Posterior vena cava (tissue), 2 donors: ENCODE results near the gene KIF18A. TPM values are rescaled to one million over a fixed set of nuclear protein-coding genes. Genes with fewer than 3 reads are reported as not detected.
A peak's percentile ranks its signal among the peaks of the same experiment; 100 is the strongest.
"Not testable (repeated sequence)": the region's sequence is repeated elsewhere in the genome, so short reads cannot be mapped to it uniquely, and the experiment has no call there.

ENCODE experiments used
- DNase-seq: peaks from one replicate; pipeline ENCODE4 v3.0.0-alpha.2; 2020; ENCODE audit warnings: low spot score
- intact Hi-C, 2 donors: fragments of 100-400 bp; cut with DNase I; formaldehyde crosslinking; loops; one replicate each; pipeline versions ENCODE4 v1.14.1 to v1.14.2; 2022 to 2023
- long read RNA-seq, 2 donors: library from polyadenylated mRNA; unstranded; transcript quantifications; one replicate each; pipeline ENCODE4 v2.0.0, GENCODE V29; 2020 to 2021
- total RNA-seq, 2 donors: library from RNA; stranded (reverse); fragmentation: NEBNext Ultra II Directional; extraction: Animal tissue kit (Norgen Biotek cat#: 25700); gene quantifications; one replicate each; pipeline ENCODE4 v1.2.1, GENCODE V29; 2021
- donor health status: DM: yes; HTN: yes; CAD: no.
- donor health status: DM: yes; HTN: yes; CAD: no.

Gene KIF18A
- total RNA-seq, result 1 to 10 TPM; 1.7 to 4.2 TPM
- long read RNA-seq, donor 1, partial matches to known transcripts, result 1 of 2 reads
- long read RNA-seq, donor 1, other reads (novel, unspliced or antisense), result 1 of 2 reads
- long read RNA-seq, donor 2, partial matches to known transcripts, result 0 of 1 reads
- long read RNA-seq, donor 2, other reads (novel, unspliced or antisense), result 0 of 1 reads

DNA sequence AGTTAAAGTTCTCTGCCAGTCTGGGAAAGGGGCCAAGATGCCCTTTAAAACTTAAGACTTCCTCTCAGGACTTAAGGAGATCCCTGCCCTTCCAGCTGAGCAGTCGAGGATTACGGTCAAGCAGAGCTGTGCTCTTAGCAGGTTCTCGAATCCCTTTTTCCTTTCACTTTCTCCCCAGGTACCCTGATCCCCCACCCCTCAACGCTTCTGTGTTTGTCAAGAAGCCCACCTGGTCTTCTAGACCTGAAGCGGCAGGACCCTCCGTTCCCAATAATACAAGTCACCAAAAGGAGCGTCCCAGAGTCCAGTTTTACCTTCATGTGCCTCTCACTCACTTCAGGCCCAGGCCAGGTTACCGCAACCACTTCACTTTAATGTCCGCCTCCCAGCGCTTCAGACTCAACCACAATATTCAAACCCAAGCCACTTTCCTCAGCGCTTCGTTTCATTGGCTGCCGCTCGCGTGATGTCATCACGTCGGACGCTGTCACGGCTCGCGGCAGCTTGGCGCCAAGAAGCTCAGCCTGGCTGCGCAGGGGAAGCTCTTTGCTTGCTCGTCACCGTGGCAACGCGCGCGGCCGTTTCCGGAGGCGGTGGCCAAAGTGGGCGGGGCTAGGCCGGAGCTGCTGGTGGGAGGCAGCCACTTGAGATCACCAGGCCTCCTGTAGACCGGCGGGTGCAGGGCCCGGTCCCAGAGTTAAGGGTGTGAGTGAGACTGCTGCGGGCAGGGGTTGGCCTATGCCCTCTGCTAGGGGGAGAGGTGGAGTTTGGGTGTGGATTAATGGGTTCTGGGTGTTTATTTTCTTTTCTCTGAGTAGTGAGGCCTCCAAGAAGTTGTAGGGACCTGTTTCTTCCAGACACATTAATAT, at the start of gene KIF18A, which contains the start of gene METTL15:
Gene KIF18A, minus strand, starts transcription at position 407 of the 869 bp plus-strand sequence. CDS start 10,209 bp downstream, outside the sequence.
Gene METTL15, plus strand, starts transcription at position 639 of the 869 bp plus-strand sequence. CDS start 4,947 bp downstream, outside the sequence.
- intact Hi-C loops, result loop anchor here (1.0 to 10.0 kb wide), 2 partner anchors 8 to 403 kb away; partner anchors contain the start of gene BDNF (in 1 of the 2)

GRCh38 chr11:28153586-28153985, 45.6 kb upstream of the KIF18A start:
- DNase-seq, result no peak
- intact Hi-C loops, result no loop called here

More for the DNA sequence above, at the start of gene KIF18A, which contains the start of gene METTL15:
- DNase-seq, result peak; percentile 100

- intact Hi-C loops, result no loop called here
- DNase-seq, result no peak
These were observed 44.8 kb upstream of the KIF18A start for GRCh38 chr11:28152743-28153142.

DNA sequence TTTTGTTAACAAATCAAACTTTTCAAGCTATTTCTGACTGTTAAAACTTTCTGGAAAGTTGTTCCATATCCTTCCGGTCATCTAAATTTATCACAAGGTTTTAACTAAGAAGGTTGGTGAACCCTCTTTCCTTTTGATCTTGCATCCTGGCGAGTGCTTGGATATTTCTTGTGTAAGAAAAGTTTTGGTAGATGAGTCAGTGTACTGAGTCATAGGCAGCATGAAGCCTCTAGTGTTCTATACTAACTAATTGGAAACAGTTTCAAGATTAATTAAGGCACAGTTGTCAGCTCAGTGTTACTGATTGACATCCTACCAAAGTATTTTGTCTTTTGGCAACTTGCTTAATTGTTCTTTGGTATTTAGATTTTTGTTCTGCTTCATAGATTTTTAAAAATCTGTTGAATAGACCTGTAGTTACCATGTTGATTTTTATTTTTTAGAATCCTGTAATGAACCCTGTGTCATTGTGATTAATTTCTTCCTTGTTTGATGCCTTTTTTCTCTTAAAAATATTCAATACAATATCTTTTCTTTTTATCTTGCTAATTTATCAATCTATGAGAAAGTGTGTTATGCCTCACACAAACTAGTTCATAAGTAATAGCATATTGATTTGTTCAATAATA, 38.3 kb upstream of the KIF18A start:
- no peak for DNase-seq
- intact Hi-C loops, result no loop called here

DNA sequence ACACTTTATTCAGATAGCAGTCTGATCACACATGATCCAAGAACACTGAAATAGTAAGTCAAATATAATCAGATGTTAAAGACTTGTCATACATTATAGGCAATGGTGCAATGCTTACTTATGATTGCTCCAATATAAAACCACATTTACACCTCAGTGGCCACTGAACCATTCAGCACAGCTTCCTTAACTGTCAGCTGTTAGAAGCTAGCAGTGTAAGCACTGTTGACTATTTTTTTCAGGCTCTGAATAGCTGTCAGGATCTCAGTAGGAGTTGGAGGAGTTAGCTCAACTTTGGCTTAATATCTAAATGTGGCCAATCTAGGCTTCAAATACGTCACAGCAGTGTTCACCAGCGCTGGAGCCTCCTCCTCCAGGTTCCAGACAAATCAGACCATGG, 36.9 kb upstream of the KIF18A start:
- intact Hi-C loops, result no loop called here
- DNase-seq, result no peak

- intact Hi-C loops, result no loop called here
- no peak for DNase-seq
These were observed 34.8 kb upstream of the KIF18A start for GRCh38 chr11:28142724-28143123.

DNA sequence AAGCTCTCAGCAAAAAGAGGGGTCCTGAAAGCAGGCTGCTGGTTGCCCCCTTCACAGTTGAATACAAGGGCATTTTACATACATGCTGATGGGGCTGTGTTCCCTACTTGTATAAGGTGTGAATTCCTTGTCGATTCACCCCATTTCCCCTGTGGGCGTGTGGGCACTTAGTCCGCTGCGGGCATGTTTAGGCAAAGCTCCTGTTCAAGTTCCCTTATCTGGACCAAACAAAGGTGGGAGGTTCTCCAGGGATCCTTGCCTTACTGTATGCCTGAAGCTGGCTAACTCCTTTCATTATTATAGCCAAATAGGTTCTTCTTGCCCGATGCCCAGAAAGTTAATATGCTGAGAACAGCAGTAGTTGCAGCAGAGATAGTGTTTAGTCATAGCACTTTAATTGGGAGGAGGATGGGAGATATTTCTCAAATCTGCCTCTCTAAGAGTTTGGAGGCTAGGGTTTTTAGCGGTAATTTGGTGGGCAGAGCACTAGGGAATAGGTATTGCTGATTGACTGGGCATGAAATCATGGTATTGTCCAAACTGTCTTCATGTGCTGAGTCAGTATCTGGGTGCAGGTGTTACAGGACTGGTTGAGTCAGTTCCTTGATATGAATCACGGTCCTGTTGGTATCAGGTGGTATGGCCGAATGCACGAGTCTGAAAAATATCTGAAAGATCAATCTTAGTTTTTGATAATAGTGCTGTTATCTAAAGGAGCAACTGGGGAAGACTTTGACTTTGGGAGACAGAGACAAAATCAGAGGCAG, 32.9 kb upstream of the KIF18A start:
- intact Hi-C loops, result no loop called here
- no peak for DNase-seq

DNA sequence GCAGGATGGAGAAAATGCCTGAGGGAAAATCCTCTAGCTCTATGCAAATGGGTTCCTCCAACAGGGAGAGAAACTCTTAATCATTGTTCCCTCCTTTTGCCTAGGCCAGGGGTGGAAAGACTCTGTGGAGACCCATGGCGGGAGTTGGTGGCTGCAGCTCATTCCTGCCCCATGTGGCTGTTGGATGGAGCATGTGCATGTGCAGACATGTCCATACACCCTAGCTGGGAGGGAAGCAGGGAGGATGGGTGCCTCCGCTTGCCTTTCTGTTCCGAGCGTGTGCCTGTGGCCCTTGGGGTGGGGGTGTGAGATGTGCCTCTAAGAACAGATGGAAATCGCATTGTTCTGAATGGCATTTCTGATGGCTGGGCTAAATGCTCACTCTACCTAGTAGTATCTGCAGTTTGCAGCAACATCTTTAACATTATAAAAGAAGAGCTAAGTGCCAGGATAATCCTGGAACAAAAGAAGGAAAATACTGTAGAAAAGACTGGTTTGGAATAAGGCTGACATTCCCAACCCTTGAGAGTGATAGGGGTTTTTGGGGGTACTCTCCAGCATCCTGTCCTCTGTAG, 32.0 kb upstream of the KIF18A start:
- no peak for DNase-seq
- intact Hi-C loops, result no loop called here

- intact Hi-C loops, result no loop called here
- DNase-seq, result no peak
These were observed 29.9 kb upstream of the KIF18A start for GRCh38 chr11:28137832-28138231.

- intact Hi-C loops, result no loop called here
- no peak for DNase-seq
These were observed 29.4 kb upstream of the KIF18A start for GRCh38 chr11:28137366-28137765.

- intact Hi-C loops, DNase-seq: not testable (repeated sequence)
These were observed 28.2 kb upstream of the KIF18A start for GRCh38 chr11:28136157-28136556.

- DNase-seq, result no peak
- intact Hi-C loops, result no loop called here
These were observed 25.2 kb upstream of the KIF18A start for GRCh38 chr11:28133146-28133545.

GRCh38 chr11:28132548-28132947, 24.6 kb upstream of the KIF18A start:
- intact Hi-C loops, result no loop called here
- no peak for DNase-seq

DNA sequence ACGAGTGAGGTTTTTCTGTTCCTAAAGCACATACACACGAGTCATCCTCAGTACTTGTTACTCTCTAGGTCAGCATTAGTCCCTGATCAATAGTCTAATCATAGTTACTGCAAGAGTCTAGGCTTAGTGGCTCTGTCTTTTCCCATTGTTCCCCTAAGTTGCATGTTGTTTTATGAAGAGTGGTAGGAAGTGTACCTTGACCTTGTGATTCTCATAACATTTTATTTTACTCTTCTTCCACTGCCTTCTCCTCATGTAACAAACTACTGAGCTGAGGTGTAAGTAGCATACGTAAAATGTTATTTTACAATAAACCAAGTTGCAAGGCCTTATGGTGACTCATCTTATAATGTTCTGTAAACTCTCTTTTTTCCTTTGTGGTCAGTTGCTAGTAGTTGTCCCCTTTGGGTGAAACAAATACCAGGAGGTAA, 15.2 kb upstream of the KIF18A start:
- intact Hi-C loops, result no loop called here
- DNase-seq, result no peak

- intact Hi-C loops, result no loop called here
- DNase-seq, result no peak
These were observed 9.8 kb upstream of the KIF18A start for GRCh38 chr11:28117712-28118111.

- no peak for DNase-seq
- intact Hi-C loops, result no loop called here
These were observed 6.8 kb upstream of the KIF18A start for GRCh38 chr11:28114731-28115130.

GRCh38 chr11:28114116-28114515, 6.2 kb upstream of the KIF18A start:
- DNase-seq, result no peak
- intact Hi-C loops, result no loop called here

DNA sequence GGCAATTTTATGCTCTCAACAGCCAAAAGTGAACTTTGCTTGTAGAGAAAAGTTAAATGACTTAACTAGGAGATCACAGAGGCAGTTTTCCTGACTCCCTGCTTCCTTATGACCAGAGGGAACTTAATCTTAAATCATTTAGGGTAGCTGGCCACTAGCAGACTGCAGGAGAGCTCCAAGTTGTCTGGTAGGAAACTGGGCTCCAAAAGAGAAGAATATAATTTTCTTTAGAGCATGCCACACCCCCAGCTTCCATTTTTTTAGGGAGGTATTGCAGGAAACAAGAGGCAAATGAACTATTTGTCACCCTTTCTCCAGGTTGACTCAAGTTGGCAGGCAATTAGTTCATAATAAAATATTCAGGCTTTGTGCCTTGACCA, 2.9 kb upstream of the KIF18A start:
- intact Hi-C loops, result no loop called here
- no peak for DNase-seq
